NCI-H2227 (cell line): Measurements from ENCODE around the gene CTDP1.

ENCODE experiments used
- DNase-seq: peaks from one replicate; lab custom pipeline; 2025; ENCODE audit not compliant: unreplicated experiment; lab: John Stamatoyannopoulos, UW

The CTDP1 gene, protein sequence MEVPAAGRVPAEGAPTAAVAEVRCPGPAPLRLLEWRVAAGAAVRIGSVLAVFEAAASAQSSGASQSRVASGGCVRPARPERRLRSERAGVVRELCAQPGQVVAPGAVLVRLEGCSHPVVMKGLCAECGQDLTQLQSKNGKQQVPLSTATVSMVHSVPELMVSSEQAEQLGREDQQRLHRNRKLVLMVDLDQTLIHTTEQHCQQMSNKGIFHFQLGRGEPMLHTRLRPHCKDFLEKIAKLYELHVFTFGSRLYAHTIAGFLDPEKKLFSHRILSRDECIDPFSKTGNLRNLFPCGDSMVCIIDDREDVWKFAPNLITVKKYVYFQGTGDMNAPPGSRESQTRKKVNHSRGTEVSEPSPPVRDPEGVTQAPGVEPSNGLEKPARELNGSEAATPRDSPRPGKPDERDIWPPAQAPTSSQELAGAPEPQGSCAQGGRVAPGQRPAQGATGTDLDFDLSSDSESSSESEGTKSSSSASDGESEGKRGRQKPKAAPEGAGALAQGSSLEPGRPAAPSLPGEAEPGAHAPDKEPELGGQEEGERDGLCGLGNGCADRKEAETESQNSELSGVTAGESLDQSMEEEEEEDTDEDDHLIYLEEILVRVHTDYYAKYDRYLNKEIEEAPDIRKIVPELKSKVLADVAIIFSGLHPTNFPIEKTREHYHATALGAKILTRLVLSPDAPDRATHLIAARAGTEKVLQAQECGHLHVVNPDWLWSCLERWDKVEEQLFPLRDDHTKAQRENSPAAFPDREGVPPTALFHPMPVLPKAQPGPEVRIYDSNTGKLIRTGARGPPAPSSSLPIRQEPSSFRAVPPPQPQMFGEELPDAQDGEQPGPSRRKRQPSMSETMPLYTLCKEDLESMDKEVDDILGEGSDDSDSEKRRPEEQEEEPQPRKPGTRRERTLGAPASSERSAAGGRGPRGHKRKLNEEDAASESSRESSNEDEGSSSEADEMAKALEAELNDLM

DNA sequence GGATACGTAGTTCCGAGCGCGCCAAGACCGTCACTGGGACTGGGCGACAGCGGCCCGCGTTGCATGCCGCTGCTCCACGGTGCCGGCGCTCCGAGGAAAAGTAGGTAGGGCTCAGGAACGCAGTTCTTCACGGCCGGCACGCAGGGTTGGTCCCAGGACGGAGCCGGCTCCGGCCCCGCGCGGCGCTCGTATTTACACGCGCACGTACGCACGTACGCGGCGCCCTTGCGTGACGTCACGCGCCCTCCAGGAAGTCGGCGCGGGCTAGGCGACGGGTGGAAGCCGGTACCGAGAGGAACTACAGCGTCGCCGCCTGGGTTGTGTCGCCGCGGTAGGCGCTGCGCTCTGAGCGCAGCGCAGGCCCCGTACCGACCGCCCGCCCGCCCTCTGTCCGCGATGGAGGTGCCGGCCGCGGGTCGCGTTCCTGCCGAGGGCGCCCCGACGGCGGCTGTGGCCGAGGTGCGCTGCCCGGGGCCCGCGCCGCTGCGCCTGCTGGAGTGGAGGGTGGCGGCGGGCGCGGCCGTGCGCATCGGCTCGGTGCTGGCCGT, at the start of gene CTDP1:
CTDP1 (plus strand) TSS at position 252 of the 548 bp plus-strand sequence; CDS start at position 397, 145 bp downstream.
- DNase-seq: peak; percentile 95

DNA sequence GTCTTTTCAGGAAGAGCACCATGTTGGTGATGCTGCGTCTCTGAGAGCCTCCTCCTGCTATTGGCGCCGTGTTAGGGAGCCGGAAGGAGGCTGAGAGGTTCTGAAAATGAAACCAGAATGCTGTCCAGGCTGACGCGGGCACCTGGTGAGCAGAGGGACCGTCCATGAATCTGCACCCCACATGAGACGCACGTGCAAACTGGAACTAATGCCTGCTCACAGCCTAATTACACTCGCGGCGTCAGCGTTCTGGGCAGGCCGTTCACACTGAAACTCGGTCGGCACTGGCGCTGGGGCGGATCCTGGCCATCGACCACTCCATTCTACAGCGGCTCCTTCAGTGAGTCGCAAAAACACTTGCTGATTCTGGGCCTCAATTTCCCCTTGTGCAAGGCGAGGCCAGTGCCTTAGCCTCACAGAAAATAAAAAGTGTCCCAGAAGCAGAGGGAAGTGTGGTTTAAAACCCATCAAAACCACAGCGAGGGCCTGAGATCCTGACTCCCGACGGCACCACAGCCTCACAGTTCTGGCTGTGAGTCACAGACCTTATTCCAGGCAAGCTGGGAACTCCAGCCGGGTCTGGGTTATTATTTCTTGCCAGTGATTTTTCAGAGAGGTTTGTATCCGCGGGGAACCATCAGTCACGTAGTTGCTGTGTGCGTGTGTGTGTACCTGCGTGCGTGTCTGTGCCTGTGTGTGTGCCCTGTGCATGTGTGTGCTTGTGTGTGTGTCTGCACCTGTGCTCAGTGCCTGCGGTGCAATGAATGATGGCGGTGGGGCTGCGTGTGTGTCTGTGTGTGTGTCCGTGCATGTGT, 49.1 kb upstream of the CTDP1 start:
- DNase-seq: peak; percentile 39

DNA sequence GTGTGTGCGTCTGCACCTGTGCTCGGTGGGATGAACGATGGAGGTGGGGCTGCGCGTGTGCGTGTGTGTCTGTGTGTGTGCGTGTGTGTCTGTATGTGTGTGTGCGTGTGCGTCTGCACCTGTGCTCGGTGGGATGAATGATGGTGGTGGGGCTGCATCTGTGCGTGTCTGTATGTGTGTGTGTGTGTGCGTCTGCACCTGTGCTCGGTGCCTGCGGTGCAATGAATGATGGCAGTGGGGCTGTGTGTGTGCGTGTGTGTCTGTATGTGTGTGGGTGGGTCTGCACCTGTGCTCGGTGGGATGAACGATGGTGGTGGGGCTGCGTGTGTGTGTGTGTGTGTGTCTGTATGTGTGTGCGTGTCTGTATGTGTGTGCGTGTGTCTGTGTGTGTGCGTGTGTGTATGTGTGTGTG, 48.5 kb upstream of the CTDP1 start:
- DNase-seq: no peak

DNA sequence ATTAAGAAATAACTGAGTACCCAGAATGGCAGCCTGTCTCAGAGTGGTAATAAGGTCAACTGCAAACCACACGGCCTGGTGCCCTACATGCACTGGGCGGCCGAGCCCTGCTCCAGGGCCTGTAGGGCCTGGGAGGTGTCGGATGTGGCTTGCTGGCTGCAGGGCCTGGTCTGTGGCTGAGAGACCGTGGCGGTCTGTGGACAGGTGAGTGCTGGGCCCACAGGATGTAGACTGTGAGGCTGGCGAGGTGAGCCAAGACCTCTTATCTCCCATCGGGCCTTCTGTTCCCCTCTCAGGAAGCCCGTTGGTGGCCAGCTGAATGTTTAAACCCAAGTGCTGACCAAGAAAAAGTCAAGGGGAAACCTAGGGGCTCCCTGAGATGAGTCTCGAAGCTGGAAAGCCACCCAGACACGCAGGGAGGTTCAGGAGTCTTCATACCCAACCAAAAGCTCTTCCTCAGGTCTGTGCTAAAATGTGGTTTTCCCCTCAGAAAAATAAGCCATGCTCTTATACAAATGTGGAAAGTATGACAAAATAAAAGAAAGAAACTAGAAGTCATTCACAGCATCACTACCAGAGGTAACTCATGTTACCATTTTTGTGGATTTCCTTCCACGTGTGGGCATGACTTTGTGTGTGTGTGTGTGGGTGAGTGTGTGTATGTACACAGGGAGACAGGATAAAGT, 47.7 kb upstream of the CTDP1 start:
- no peak for DNase-seq

DNA sequence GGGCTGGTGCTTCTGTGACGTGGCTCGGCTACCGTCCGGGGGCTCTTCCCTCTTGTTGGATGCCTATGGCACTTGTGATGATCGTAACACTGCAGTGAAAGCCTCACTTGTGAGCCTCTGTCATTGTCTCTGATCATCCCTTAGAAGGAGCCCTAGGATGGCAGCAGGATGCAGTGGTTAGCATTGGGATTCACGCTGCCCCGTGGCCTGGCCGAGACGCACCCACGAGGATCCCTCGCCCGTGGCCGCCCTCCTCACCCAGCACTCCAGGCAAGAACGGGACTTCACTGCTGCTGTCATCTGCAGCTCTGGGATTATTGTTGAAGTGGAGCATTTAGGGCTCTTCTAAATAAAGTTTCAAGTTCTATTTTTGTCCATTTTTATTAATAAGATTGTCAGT, 46.8 kb upstream of the CTDP1 start:
- no peak for DNase-seq

DNA sequence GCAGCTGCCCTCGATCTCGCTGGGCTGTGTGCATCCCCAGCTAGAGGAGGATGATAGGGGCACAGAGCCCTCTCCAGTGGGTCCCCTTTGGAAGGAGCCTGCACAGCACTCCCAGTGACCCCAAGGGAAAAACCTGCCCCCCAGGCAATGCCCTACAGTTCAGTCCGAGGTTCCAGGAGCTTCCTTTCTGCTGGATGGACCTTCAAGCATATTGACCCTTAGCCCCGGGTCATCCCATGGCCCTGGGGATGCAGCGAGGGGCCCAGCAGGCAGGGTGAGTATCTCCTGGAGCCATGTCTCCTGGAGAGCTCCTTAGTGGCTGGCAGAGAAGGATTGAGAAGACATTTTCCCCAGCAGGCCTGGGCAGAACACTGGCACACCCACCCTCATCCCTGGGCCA, 45.4 kb upstream of the CTDP1 start:
- no peak for DNase-seq

DNA sequence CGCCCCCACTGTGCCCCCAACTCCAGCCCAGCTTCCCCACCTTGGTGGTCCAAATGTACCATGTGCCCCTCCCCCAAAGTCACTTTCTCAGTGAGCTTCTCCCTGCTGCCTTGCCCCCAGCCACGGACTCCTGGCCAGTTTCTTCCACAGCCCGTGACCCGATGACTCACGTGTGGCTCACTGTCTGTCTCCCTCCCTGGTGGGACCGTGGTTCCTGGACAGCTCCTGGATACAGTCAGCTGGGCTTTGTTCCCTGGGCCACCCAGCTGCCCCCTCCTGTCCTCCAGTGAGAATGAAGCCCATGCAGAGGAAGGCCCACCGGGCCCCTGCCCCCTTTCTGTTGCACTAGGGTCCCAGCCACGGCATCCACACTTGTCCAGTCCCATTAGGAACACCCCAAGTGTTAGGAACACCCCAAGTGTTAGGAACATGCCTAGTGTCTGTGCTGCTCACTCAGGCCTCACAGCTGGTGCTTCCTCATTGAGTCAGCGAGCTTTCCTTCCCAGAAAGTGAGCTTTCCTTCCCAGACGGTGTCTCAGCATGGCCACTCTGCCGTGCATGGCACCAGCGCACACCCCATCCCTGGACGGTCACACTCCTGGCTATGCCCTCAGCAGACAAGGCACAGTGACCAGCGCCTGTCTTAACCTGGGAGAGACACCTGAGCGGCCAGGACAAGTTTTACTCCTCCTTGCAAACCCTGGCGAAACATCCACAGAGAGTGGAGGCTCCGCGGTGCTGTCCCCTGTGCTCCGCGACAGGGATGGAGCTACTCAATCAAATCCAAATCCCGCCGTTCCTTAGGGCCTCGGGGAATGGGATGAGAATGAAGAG, 44.8 kb upstream of the CTDP1 start:
- no peak for DNase-seq

DNA sequence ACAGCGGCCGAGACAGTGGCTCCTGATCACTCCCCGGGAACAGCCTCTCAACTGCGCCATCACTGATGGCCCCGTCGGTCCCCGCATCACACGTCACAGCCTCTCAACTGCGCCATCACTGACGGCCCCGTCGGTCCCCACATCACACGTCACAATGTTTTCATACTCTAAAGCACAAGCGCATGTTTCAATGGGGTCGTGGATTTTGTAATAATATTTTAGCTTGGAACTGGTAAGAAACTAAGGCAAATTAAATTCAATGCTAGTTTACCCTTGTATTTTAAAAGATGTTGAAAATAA, 44.2 kb upstream of the CTDP1 start:
- DNase-seq: no peak

DNA sequence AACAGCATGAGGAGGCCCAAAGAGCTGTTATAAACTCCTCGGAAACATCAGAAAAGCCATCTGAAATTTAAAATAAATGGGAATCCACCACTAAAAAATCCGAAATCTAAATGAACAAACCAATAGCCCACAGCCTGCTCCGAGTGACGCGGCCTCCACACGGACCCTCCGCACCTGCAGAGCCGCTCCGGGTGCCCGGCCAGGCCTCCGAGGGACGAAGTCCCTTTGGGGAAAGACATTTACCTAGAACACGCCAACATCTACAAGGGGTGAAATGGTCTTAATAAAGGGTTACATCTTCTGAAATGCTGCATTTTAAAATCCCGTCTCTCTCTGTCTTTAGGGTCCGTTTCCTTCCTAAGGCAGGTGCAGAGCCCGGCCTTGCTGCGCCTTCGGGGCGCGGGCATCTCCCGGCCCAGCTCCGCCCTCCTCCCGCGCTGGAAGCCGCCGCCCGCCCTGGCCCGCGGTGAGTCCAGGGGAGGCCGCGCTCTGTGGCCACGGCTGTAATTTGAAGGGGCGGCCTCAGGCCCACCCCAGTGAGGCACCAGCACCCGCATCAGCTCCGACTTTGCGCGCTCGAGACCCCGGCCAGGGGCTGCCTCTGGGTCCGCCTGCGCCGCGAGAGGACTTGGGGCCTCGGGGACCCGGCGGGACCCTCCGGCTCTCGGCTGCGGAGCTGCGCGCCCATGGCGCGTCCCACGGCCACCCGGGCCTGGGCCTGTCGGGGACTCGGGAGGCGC, 42.3 kb upstream of the CTDP1 start:
- no peak for DNase-seq

DNA sequence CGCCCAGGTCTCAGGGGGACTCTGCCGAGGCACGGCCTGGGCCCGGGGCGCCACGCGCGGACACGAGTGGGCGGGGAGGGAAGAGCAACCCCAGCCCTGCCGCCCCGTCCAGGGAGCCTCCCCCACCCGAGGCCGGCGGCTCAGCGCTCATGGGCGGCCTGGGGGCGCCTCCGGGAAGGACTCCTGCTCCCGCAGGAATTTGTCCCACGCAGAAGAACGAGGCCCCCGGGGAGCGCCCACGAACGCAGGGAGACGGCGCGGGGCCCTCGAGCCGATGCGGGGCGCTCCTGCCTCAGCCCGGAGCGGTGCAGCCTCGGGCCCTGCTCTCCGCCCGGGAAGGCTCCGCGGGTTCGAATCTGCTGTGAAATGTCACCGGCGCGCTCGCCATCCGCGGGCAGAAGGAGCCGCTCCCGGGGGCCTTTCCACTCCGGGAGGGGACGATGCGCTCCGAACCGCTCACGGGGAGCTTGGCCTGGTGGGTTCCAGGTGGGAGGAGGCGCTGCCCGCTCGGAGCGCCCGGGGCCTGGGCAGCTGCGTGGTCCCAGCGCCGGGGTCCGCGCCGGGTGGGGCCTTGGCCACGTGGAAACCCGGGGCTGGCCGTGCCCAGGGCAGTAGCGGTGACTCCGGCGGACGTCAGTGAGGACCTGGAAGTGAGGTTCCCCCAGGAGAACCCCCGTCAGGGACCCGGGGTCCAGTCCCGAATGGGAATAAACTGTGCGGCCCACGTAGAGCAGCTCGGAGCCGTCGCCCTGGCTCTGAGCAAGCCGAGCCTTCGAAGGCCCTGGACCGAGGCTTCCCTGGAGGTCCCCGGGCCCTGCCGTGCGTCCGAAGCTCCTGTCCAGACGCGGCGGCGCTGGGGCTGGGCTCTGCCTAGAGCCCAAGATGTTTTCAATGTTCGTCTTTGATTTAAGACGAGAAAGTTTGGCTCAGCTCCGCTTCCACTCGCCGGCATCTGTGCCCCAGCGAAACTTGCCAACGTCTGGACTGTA, 41.4 kb upstream of the CTDP1 start:
- DNase-seq: no peak

DNA sequence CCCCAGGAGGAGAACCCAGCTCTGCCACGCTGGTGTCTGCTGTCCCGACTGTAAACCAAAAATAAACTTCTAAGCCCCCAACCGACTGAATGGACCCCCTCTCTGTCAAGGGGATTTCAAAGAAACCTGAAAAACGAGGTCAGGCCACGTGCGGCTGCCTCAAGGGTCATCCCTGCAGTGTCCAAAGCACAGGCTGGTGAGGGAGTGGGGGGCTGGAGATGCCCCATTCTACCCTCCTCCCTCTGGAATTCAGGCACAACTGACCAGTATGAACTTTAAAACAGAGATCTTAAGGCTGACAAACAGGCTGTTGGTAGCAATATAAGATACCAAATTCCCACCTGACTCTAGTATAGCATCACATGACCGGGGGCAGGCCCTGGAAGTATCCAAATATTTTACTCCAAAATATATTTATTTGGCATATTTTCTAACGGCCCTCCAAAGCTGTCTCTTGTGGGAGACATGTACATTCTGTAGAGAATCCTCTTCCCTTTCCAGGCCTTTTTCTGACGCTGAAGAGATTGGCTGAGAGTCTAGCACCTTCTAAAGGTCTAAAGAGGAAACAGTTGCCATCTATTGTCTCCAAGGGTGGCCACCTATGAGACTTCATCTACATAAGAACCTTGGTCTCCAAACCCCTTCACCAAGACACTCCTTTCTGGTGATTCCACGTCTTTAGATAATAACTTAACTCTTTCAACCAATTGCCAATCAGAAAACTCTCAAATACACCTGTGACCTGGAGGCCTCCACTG, 40.4 kb upstream of the CTDP1 start:
- no peak for DNase-seq

DNA sequence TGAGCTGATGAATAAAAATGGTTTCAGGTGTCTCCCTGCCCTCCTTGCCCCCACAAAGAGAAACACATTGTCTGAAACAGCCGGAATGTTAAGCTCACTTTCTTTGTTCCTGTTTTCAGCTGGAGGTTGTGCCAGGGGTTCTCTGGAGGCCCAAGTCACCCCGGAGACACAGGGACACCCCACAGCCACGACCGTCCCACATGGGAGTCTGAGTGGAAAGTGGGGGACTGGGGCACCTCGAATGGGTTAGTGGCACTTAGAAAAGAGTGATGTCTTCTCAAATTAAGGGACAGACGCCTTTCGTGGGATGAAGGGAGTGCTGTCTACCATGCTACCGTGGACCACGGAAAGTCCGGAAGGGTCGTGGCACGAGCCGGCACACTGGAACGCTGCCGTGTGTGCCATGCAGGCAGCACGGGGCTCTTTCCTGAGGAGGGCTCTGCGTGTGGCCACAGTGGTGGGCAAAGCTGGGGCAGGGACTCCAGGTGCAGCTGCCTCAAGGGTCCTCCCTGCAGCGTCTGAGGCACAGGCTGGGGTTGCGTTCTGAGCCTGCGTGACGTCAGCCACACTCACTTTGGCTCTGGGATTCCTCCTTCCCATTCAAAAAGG, 39.4 kb upstream of the CTDP1 start:
- DNase-seq: no peak

DNA sequence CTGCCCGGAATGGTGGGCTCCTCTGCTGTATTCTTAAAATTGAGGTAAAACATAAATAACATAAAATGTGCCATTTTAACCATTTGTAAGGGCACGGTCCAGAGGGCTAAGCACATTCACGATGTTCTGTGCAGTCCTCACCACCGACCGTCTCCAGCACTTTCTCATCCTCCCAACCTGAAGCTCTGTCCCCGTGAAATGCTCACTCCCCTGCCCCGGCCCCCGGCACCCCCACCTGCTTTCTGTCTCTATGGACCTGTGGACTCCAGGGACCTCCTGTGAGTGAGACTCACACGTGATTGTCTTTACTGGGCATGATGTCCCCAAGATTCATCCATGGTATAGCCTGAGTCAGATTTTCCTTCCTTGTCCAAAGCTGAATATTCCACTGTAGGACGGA, 38.7 kb upstream of the CTDP1 start:
- no peak for DNase-seq

DNA sequence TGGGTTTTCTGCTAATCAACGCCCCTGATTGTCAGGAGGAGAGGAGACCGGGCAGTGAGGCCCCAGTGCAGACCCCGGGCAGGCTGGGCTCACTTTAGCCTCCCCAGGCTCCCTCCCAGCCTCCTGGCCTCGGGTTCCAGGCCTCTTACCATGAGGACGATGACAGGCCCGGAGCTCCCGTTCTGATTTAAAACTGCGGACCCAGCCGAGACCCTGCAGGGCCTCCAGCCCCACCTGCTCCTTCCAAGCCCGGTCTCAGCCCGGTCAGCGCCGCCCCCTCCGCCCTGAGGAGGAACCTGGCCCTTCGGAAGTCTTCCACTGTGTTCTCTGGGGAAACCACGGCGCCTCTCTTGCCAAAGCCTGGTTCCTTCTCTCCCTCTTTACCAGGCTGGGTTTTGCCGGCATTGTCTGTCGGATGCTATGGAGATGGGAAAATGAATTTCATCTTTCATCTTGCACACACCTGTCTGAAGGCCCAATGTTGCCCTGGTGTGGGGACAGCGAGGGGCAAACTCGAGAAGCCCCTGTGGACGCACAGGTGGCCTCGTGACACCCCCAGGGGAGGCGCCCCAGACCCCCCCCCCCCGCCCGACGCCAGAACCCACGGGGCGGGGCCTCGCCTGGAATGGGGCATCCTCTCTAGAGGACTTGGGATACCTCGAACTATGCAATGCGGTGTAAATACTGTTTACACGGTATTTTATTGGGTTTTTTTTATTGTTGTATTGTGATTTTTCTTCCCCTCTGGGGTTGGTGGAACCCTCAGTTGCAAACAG, 37.7 kb upstream of the CTDP1 start:
- DNase-seq: no peak

DNA sequence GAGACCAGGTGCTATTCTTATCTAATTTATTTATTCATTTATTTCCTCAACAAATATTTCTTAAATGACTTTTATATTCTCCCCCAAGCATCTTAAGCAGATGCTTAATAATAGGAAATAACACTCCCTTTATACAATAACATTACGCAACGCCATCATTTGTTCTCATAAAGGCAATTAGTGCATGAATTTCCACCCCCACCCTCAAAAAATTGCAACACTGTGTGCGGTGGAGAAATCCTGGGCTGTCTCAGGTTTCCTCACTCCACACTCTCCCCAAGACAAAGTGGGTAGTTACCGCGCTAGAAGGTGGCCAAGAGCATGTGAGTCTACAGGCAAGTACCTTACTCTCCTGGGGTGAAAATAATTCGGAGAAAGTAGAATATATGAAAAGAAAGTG, 37.0 kb upstream of the CTDP1 start:
- DNase-seq: no peak
